ENCODE measurements around the gene DNAL4.

DNAL4 gene

GRCh38 chr22:38792833-38793232 lies 1.1 kb downstream of the DNAL4 start:
- DNase-seq = no peak
- no peaks in the 10 kb centered on the region for H3K36me3 ChIP-seq
- no peak overlapping the region for H3K4me3 ChIP-seq (ENCODE audit: low read depth, low read length)
- TF ChIP-seq CTCF (IDR thresholded peaks at IDR 0.05; ENCODE audit: low read depth, low read length) = no peak
- H3K9me3 ChIP-seq (ENCODE audit: severe bottlenecking) = no peaks in the 10 kb centered on the region
- H3K27ac ChIP-seq = no peak overlapping the region
- H3K27me3 ChIP-seq (ENCODE audit: insufficient read depth, low read depth, severe bottlenecking) = no peaks in the 10 kb centered on the region

GRCh38 chr22:38789606-38790005 lies 4.3 kb downstream of the DNAL4 start:
- H3K27ac ChIP-seq = no peak overlapping the region
- H3K4me3 ChIP-seq (ENCODE audit: low read depth, low read length) = no peak overlapping the region
- no peaks in the 10 kb centered on the region for H3K27me3 ChIP-seq (ENCODE audit: insufficient read depth, low read depth, severe bottlenecking)
- TF ChIP-seq CTCF (IDR thresholded peaks at IDR 0.05; ENCODE audit: low read depth, low read length) = no peak
- no peaks in the 10 kb centered on the region for H3K36me3 ChIP-seq
- DNase-seq = no peak
- no peaks in the 10 kb centered on the region for H3K9me3 ChIP-seq (ENCODE audit: severe bottlenecking)

- H3K4me3 ChIP-seq (ENCODE audit: low read depth, low read length) = no peak overlapping the region
- H3K27ac ChIP-seq = no peak overlapping the region
- H3K27me3 ChIP-seq (ENCODE audit: insufficient read depth, low read depth, severe bottlenecking) = no peaks in the 10 kb centered on the region
- no peak for TF ChIP-seq CTCF (IDR thresholded peaks at IDR 0.05; ENCODE audit: low read depth, low read length)
- H3K9me3 ChIP-seq (ENCODE audit: severe bottlenecking) = no peaks in the 10 kb centered on the region
- no peaks in the 10 kb centered on the region for H3K36me3 ChIP-seq
- DNase-seq = no peak
These were observed 5.1 kb downstream of the DNAL4 start for GRCh38 chr22:38788846-38789245.

- Histone ChIP-seq H3K36me3 (no peaks in the 10 kb centered on the region), H3K4me3 (ENCODE audit: low read depth, low read length) (no peak overlapping the region), H3K9me3 (ENCODE audit: severe bottlenecking) (no peaks in the 10 kb centered on the region), H3K27me3 (ENCODE audit: insufficient read depth, low read depth, severe bottlenecking) (no peaks in the 10 kb centered on the region), H3K27ac (no peak overlapping the region)
- DNase-seq = no peak
- no peak for TF ChIP-seq CTCF (IDR thresholded peaks at IDR 0.05; ENCODE audit: low read depth, low read length)
These were observed 5.7 kb downstream of the DNAL4 start for GRCh38 chr22:38788021-38788816.

- TF ChIP-seq CTCF (IDR thresholded peaks at IDR 0.05; ENCODE audit: low read depth, low read length) = no peak
- Histone ChIP-seq H3K4me3 (ENCODE audit: low read depth, low read length) (no peak overlapping the region), H3K27me3 (ENCODE audit: insufficient read depth, low read depth, severe bottlenecking) (no peaks in the 10 kb centered on the region), H3K9me3 (ENCODE audit: severe bottlenecking) (no peaks in the 10 kb centered on the region), H3K36me3 (no peaks in the 10 kb centered on the region), H3K27ac (no peak overlapping the region)
- no peak for DNase-seq
These were observed 7.3 kb downstream of the DNAL4 start for GRCh38 chr22:38786631-38787030.

GRCh38 chr22:38784856-38785255 lies 9.1 kb downstream of the DNAL4 start:
- DNase-seq = no peak
- Histone ChIP-seq H3K36me3 (no peaks in the 10 kb centered on the region), H3K4me3 (ENCODE audit: low read depth, low read length) (no peak overlapping the region), H3K27ac (no peak overlapping the region), H3K27me3 (ENCODE audit: insufficient read depth, low read depth, severe bottlenecking) (no peaks in the 10 kb centered on the region), H3K9me3 (ENCODE audit: severe bottlenecking) (no peaks in the 10 kb centered on the region)
- TF ChIP-seq CTCF (IDR thresholded peaks at IDR 0.05; ENCODE audit: low read depth, low read length) = no peak

Data from WERI-Rb-1 (cell line).